Subcutaneous abdominal adipose tissue (tissue), 5 donors: Measurements from ENCODE around the gene RPL7L1.

Experiments used
- H3K27ac ChIP-seq: one replicate; pipeline ENCODE4 v1.7.0; 2013; ENCODE audit warnings: low read depth, mild to moderate bottlenecking, inconsistent platforms, low read length, moderate library complexity
- H3K27me3 ChIP-seq, 5 donors: one replicate each; pipeline ENCODE4 v1.7.0; 2013; ENCODE audit warnings: low read length in 5 of 5, inconsistent platforms in 1 of 5; ENCODE audit not compliant: control insufficient read depth in 5 of 5, insufficient read depth in 4 of 5
- H3K36me3 ChIP-seq, 5 donors: one replicate each; pipeline ENCODE4 v1.7.0; 2013; ENCODE audit warnings: low read length in 5 of 5; ENCODE audit not compliant: control insufficient read depth in 5 of 5, insufficient read depth in 5 of 5
- H3K4me1 ChIP-seq, 5 donors: one replicate each; pipeline ENCODE4 v1.7.0; 2013; ENCODE audit warnings: low read length in 5 of 5, mild to moderate bottlenecking in 3 of 5, moderate library complexity in 1 of 5; ENCODE audit not compliant: control insufficient read depth in 5 of 5, insufficient read depth in 5 of 5
- H3K4me3 ChIP-seq, 5 donors: one replicate each; pipeline ENCODE4 v1.7.0; 2013; ENCODE audit warnings: low read length in 5 of 5, low read depth in 1 of 5
- H3K9ac ChIP-seq, 5 donors: one replicate each; pipeline ENCODE4 v1.7.0; 2013; ENCODE audit warnings: low read length in 5 of 5, mild to moderate bottlenecking in 4 of 5, moderate library complexity in 3 of 5
- H3K9me3 ChIP-seq, 5 donors: one replicate each; pipeline ENCODE4 v1.7.0; 2013; ENCODE audit warnings: low read length in 5 of 5; ENCODE audit not compliant: control insufficient read depth in 5 of 5
- donor health status: healthy.
- donor health status: healthy.
- donor health status: healthy.
- donor health status: healthy.
- donor health status: healthy.

The RPL7L1 gene

DNA sequence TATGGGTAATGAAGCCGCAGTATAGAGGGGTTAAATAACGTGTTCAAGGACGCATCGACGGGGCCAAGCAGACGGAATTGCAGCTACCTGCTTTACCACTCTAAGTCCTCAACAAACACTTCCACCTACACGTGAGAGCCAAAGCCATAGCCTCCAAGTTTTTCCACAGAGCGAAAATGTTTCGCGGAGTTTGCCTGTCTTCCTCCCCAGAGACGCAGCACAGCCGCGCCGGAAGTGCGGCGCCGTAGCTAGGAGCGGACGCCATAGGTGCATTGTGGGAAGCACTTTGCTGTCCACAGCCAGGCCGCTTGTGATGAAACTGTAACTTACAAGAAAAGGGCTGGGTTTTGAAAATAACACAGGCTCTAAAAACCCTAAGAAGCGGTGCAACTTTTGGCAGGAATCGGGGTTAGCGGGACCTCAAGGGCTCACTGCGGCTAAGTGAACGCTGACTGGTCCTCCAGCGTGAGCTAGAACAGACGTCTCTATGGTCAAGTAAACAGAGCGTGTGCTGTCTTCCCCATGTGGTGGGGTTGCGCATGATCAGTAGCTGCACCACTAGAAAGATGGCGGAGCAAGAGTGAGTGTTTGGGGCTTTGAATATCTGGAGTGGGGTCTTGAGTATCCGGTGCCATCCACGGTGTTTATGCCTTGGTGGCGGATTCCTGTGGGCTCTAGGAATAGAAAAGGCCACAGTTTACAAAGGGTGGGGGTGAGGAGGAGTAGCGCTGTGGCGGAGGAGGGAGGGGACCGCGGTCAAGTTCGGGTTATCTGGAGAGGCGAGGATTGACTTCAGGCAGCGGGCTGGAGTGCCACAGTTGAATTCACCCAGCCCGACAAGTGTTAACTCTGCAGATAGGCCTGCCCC, at the start of gene RPL7L1:
Gene RPL7L1, plus strand, starts transcription at position 245 of the 868 bp plus-strand sequence. Its CDS starts 295 bp downstream, at position 540.
- H3K4me1 ChIP-seq: peaks cover 0 to 27% (median 23%) of the 10 kb centered on the region in 5 donors
- peaks cover 12 to 19% (median 18%) of the 10 kb centered on the region in 5 donors for H3K36me3 ChIP-seq

DNA sequence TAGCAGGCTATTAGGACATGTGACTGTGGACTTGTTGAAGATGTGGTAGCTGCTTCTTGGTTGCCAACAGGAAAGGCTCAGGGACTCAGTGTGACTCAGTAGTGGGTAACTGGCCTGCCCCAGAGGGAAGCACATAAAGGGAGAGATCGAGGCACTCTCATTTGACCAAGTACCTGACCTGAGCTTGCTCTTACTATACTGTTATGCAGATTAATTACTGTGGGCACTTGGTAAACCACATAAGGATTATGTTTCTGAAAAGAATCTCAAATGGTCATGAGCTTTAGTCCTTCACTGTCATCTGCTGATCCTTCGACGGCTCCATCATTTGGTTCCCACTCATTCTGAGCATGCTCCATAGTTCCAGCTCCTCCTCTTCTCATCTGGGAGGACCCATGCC, 48.2 kb upstream of the RPL7L1 start:
- Histone ChIP-seq H3K4me1 (no peaks in the 10 kb centered on the region), H3K4me3 (no peak overlapping the region), H3K36me3 (peaks cover 15 to 61% (median 49%) of the 10 kb centered on the region in 5 donors), H3K27ac (no peak overlapping the region), H3K27me3 (no peaks in the 10 kb centered on the region), H3K9me3 (no peaks in the 10 kb centered on the region), H3K9ac (no peak overlapping the region)

More for the DNA sequence above, at the start of gene RPL7L1:
- Histone ChIP-seq H3K4me3 (peak within 1 kb of the TSS; percentile 84 to 98 (median 85)), H3K27ac (peak within 1 kb of the TSS; percentile 74), H3K9me3 (no peaks in the 10 kb centered on the region), H3K27me3 (no peaks in the 10 kb centered on the region), H3K9ac (peak within 1 kb of the TSS; percentile 81 to 99 (median 90))

DNA sequence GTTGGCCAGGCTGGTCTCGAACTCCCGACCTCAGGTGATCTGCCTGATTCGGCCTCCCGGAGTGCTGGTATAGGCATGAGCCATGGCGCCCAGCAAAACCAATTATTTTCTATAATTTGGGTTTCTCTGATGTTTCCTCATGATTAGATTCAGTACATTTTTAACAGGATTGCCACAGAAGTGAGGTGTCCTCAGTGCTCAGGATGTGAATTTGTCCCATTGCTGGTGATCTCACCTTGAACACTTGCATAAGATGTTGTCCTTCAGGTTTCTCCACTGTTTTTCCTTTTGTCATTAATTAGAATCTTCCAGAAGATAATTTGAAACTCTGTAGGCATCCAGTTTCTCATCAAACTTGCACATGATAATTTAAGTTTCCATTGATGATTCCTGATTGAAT, 45.4 kb upstream of the RPL7L1 start:
- H3K27me3 ChIP-seq: no peaks in the 10 kb centered on the region
- H3K4me3 ChIP-seq: no peak overlapping the region
- no peak overlapping the region for H3K9ac ChIP-seq
- H3K36me3 ChIP-seq: peaks cover 10 to 40% (median 33%) of the 10 kb centered on the region in 5 donors
- H3K9me3 ChIP-seq: no peaks in the 10 kb centered on the region
- no peaks in the 10 kb centered on the region for H3K4me1 ChIP-seq
- no peak overlapping the region for H3K27ac ChIP-seq

DNA sequence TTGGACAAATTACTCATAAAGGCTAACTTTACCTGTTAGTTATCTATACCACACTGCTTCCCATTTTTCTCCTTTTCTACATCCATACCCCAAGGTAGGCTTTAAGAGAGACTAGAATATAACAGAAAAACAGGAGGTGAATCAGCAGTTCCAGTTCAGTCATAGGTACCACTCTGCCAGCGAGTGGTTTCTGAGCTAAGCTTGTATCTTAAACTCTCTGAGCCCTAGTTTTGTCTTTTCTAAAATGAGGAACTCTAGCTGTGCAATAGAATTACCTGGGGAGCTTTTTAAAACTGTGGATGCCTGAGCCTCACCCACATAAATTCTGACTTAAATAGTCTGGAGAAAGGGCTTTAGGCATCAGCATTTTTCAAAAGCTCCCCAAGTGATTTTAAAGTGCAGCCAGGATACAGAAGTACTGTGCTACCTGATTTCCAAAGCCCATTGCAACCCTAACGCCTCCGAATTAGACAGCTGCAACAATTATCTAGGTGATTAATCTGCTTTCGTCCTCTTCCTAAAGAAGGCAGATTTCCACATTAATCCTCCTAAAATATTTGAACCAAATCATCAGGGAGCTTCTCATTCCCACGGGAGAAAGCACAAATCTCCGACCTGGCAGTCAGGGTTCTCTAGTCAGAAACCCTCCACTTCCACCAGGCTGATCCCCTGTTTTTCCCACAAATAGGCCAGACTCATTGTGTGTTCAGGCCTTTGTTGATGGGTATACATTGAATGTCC, 37.4 kb upstream of the RPL7L1 start:
- Histone ChIP-seq H3K4me3 (no peak overlapping the region), H3K9ac (no peak overlapping the region), H3K36me3 (peaks cover 5 to 20% (median 7%) of the 10 kb centered on the region in 5 donors), H3K27ac (no peak overlapping the region), H3K27me3 (no peaks in the 10 kb centered on the region), H3K9me3 (no peaks in the 10 kb centered on the region), H3K4me1 (no peaks in the 10 kb centered on the region)

DNA sequence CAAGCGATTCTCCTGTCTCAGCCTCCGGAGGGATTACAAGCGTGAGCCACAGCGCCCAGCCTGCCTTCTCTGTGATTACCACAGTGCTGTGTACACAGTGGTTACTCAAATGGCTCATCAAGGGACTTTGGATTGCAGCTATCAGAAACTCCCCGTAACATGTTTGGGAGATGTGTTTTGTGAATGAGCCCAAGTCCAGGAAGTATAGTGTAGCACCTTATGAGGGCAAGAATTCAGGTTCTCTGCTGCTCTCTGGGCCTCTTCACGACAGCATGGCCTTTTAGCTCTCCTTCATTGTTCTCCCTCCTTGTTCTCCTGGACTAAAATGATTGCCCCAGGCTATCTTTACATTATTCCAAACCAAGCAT, 34.1 kb upstream of the RPL7L1 start:
- Histone ChIP-seq H3K9ac (no peak overlapping the region), H3K9me3 (no peaks in the 10 kb centered on the region), H3K36me3 (peaks cover 0 to 14% (median 5%) of the 10 kb centered on the region in 5 donors), H3K27me3 (no peaks in the 10 kb centered on the region), H3K4me3 (no peak overlapping the region), H3K4me1 (no peaks in the 10 kb centered on the region), H3K27ac (no peak overlapping the region)

DNA sequence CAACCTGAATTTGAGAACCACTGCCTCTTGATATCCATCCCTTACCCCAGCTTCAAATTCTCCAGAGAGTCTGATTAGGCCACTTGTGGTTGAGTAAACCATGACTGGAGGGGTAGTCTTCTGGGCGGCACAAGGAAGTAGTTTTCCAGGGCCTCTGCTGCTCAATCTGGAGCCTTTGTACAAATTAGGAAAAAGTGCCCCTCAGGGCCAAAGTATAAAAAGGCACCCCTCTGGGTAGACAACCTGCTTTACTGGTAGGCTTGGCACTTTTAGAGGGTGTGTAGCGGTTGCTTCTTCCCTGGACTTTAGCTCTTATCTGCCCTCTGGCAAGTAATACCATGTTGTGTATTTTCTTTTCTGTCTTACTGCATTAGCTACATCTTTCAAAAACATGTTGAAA, 32.9 kb upstream of the RPL7L1 start:
- peaks cover 0 to 14% (median 5%) of the 10 kb centered on the region in 5 donors for H3K36me3 ChIP-seq
- H3K4me3 ChIP-seq: no peak overlapping the region
- H3K9me3 ChIP-seq: no peaks in the 10 kb centered on the region
- no peaks in the 10 kb centered on the region for H3K4me1 ChIP-seq
- no peak overlapping the region for H3K9ac ChIP-seq
- no peak overlapping the region for H3K27ac ChIP-seq
- no peaks in the 10 kb centered on the region for H3K27me3 ChIP-seq

DNA sequence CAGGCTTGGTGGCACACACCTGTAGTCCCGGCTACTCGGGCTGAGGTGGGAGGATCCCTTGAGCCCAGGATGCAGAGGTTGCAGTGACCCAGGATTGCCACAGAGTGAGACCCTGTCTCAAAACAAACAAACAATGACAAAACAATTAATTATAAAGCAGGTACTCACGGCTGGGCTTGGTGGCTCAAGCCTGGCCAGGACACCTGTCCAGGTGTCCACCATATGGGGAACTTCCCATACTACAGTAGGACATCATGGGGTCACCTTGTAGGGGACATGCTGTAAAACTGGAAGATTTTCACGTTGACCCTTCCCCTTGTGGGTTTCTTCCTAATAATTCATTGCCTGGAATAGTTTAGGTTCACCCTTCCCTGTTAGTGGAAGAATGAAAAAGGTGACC, 30.7 kb upstream of the RPL7L1 start:
- Histone ChIP-seq H3K36me3 (peaks cover 6 to 27% (median 18%) of the 10 kb centered on the region in 5 donors), H3K4me1 (no peaks in the 10 kb centered on the region), H3K27me3 (no peaks in the 10 kb centered on the region), H3K27ac (no peak overlapping the region), H3K9me3 (no peaks in the 10 kb centered on the region), H3K4me3 (no peak overlapping the region), H3K9ac (no peak overlapping the region)

DNA sequence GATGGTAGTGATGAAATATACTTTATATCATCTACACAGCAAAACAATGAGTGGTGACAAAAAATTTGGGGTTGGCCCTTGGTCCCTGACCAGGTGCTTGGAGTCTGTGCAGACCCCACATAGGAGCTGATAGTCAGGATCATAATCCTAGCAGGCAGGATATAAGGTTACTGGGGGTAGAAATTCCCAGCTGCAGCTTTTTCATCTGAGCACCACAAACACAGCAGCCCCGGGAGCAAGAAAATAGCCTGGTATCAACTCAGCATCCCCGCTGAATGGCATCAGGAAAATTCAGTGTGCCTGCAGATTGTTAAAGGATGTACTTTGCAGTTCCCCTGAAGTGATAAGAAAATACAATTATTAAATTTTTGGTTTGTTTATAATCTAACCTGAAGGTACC, 27.8 kb upstream of the RPL7L1 start:
- Histone ChIP-seq H3K4me1 (no peaks in the 10 kb centered on the region), H3K9me3 (no peaks in the 10 kb centered on the region), H3K27me3 (no peaks in the 10 kb centered on the region), H3K27ac (no peak overlapping the region), H3K4me3 (no peak overlapping the region), H3K36me3 (peaks cover 19 to 50% (median 34%) of the 10 kb centered on the region in 5 donors), H3K9ac (no peak overlapping the region)

DNA sequence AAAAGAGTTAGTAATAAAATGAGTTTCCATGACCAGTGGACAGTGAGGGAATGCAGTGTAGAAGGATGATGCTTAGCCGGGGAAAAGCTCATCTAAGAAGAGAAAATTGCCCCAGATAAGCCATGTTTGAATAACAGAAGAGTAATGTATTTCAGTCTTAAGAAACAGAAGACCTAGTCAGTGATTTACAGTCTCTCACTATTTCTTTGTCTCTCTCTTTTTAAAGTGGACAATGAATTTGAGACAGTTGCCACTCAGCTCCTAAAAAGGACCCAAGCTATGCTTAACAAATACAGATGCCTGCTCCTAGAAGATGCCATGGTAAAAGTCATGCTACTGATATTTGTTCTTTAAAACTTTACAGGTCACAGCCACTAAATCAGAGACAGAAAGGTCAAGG, 19.4 kb upstream of the RPL7L1 start:
- Histone ChIP-seq H3K27me3 (no peaks in the 10 kb centered on the region), H3K9me3 (no peaks in the 10 kb centered on the region), H3K9ac (no peak overlapping the region), H3K36me3 (peaks cover 26 to 91% (median 68%) of the 10 kb centered on the region in 5 donors), H3K27ac (no peak overlapping the region), H3K4me1 (no peaks in the 10 kb centered on the region), H3K4me3 (no peak overlapping the region)

DNA sequence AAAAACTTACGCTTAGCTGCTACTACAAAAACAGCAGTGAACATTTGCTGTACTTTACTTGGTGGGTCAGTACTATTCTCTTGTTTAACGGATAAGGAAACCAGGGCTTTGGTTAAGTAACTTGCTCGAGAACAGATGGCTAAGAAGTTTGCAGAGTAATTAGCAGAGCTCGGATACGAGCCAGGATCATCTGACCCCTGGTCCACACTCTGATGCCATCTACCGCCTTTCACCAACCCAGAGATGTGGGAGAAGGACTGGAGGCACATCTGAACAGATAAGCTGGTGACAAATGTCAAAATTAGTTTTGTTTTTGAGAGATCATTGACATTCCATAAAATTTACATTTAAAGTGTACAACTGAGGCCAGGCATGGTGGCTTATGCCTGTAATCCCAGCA, 18.9 kb upstream of the RPL7L1 start:
- no peaks in the 10 kb centered on the region for H3K27me3 ChIP-seq
- H3K9me3 ChIP-seq: no peaks in the 10 kb centered on the region
- H3K4me1 ChIP-seq: no peaks in the 10 kb centered on the region
- no peak overlapping the region for H3K4me3 ChIP-seq
- no peak overlapping the region for H3K27ac ChIP-seq
- H3K9ac ChIP-seq: no peak overlapping the region
- peaks cover 24 to 89% (median 67%) of the 10 kb centered on the region in 5 donors for H3K36me3 ChIP-seq
